ENCODE results near the gene ACTRT2.

GRCh38 chr1:3001471-3002348, 19.6 kb upstream of the ACTRT2 start:
- TF ChIP-seq CTCF (conservative IDR thresholded peaks at IDR 0.05 in 1 of 2, IDR thresholded peaks at IDR 0.05 in 1 of 2; ENCODE audit: extremely low read depth in 1 of 2, insufficient read depth in 1 of 2, low read depth in 1 of 2, low read length in 2 of 2) (no peak), EZH2 (IDR thresholded peaks at IDR 0.05; ENCODE audit: borderline replicate concordance, low read length) (no peak)
